ES-I3 (cell line): Measurements from ENCODE around the gene SDHB.

ENCODE experiments used
- H3K36me3 ChIP-seq: 2 replicates; pipeline ENCODE4 v1.6.1; 2013; ENCODE audit warnings: mild to moderate bottlenecking, low read length, control low read depth, moderate library complexity; ENCODE audit not compliant: insufficient read depth
- H3K4me1 ChIP-seq: 2 replicates; pipeline ENCODE4 v1.6.1; 2013; ENCODE audit warnings: mild to moderate bottlenecking, control low read depth, low read length; ENCODE audit not compliant: insufficient read depth
- H3K9ac ChIP-seq: 2 replicates; pipeline ENCODE4 v1.6.1; 2013; ENCODE audit warnings: low read depth, mild to moderate bottlenecking, low read length, moderate library complexity
- H3K9me3 ChIP-seq: 2 replicates; pipeline ENCODE4 v1.6.1; 2013; ENCODE audit warnings: mild to moderate bottlenecking, low read length, moderate library complexity; ENCODE audit not compliant: control insufficient read depth, insufficient read depth

SDHB gene

GRCh38 chr1:17045634-17046333, 8.0 kb downstream of the SDHB start:
- H3K9ac ChIP-seq: no peak overlapping the region
- no peaks in the 10 kb centered on the region for H3K4me1 ChIP-seq
- peaks cover 8% of the 10 kb centered on the region for H3K36me3 ChIP-seq
- no peaks in the 10 kb centered on the region for H3K9me3 ChIP-seq

- no peaks in the 10 kb centered on the region for H3K4me1 ChIP-seq
- no peak overlapping the region for H3K9ac ChIP-seq
- H3K9me3 ChIP-seq: no peaks in the 10 kb centered on the region
- H3K36me3 ChIP-seq: peaks cover 8% of the 10 kb centered on the region; the same call in 1 of the 2 replicates
Observed at GRCh38 chr1:17045150-17045549, 8.7 kb downstream of the SDHB start.

GRCh38 chr1:17043676-17044075, 10.2 kb downstream of the SDHB start:
- Histone ChIP-seq H3K9me3 (no peaks in the 10 kb centered on the region), H3K4me1 (no peaks in the 10 kb centered on the region), H3K9ac (no peak overlapping the region), H3K36me3 (peaks cover 12% of the 10 kb centered on the region; the same call in 1 of the 2 replicates)

GRCh38 chr1:17040135-17040534, 13.7 kb downstream of the SDHB start:
- Histone ChIP-seq H3K9ac (no peak overlapping the region), H3K4me1 (no peaks in the 10 kb centered on the region), H3K36me3 (peaks cover 12% of the 10 kb centered on the region; the same call in 1 of the 2 replicates), H3K9me3 (no peaks in the 10 kb centered on the region)

GRCh38 chr1:17039522-17039921, 14.3 kb downstream of the SDHB start:
- peaks cover 12% of the 10 kb centered on the region; the same call in 1 of the 2 replicates for H3K36me3 ChIP-seq
- H3K9me3 ChIP-seq: no peaks in the 10 kb centered on the region
- no peaks in the 10 kb centered on the region for H3K4me1 ChIP-seq
- H3K9ac ChIP-seq: no peak overlapping the region

GRCh38 chr1:17033481-17033880, 20.4 kb downstream of the SDHB start:
- Histone ChIP-seq H3K9ac (no peak overlapping the region), H3K36me3 (peaks cover 9% of the 10 kb centered on the region), H3K9me3 (no peaks in the 10 kb centered on the region), H3K4me1 (no peaks in the 10 kb centered on the region)

- H3K36me3 ChIP-seq: peaks cover 11% of the 10 kb centered on the region
- no peaks in the 10 kb centered on the region for H3K9me3 ChIP-seq
- H3K4me1 ChIP-seq: no peaks in the 10 kb centered on the region
- H3K9ac ChIP-seq: no peak overlapping the region
Observed at GRCh38 chr1:17032741-17033140, 21.1 kb downstream of the SDHB start.

- Histone ChIP-seq H3K9me3 (no peaks in the 10 kb centered on the region), H3K9ac (no peak overlapping the region), H3K36me3 (peaks cover 11% of the 10 kb centered on the region), H3K4me1 (no peaks in the 10 kb centered on the region)
Observed at GRCh38 chr1:17031436-17031835, 22.4 kb downstream of the SDHB start.

GRCh38 chr1:17030206-17030605, 23.6 kb downstream of the SDHB start:
- Histone ChIP-seq H3K9me3 (no peaks in the 10 kb centered on the region), H3K9ac (no peak overlapping the region), H3K36me3 (peaks cover 13% of the 10 kb centered on the region), H3K4me1 (no peaks in the 10 kb centered on the region)

- H3K36me3 ChIP-seq: peaks cover 17% of the 10 kb centered on the region
- no peaks in the 10 kb centered on the region for H3K9me3 ChIP-seq
- no peaks in the 10 kb centered on the region for H3K4me1 ChIP-seq
- no peak overlapping the region for H3K9ac ChIP-seq
Observed at GRCh38 chr1:17028662-17029188, 25.1 kb downstream of the SDHB start.

GRCh38 chr1:17027900-17028299, 25.9 kb downstream of the SDHB start:
- Histone ChIP-seq H3K9ac (no peak overlapping the region), H3K9me3 (no peaks in the 10 kb centered on the region), H3K36me3 (peaks cover 25% of the 10 kb centered on the region), H3K4me1 (no peaks in the 10 kb centered on the region)

- Histone ChIP-seq H3K9me3 (no peaks in the 10 kb centered on the region), H3K9ac (no peak overlapping the region), H3K4me1 (no peaks in the 10 kb centered on the region), H3K36me3 (peaks cover 29% of the 10 kb centered on the region)
Observed at GRCh38 chr1:17027403-17027802, 26.4 kb downstream of the SDHB start.

- Histone ChIP-seq H3K4me1 (no peaks in the 10 kb centered on the region), H3K9ac (no peak overlapping the region), H3K9me3 (no peaks in the 10 kb centered on the region), H3K36me3 (peaks cover 45% of the 10 kb centered on the region)
Observed at GRCh38 chr1:17024721-17025120, 29.1 kb downstream of the SDHB start.

- peaks cover 44% of the 10 kb centered on the region for H3K36me3 ChIP-seq
- no peaks in the 10 kb centered on the region for H3K9me3 ChIP-seq
- no peaks in the 10 kb centered on the region for H3K4me1 ChIP-seq
- H3K9ac ChIP-seq: no peak overlapping the region
Observed at GRCh38 chr1:17023573-17023972, 30.3 kb downstream of the SDHB start.

GRCh38 chr1:17023102-17023501, 30.7 kb downstream of the SDHB start:
- Histone ChIP-seq H3K36me3 (peaks cover 41% of the 10 kb centered on the region), H3K9me3 (no peaks in the 10 kb centered on the region), H3K4me1 (no peaks in the 10 kb centered on the region), H3K9ac (no peak overlapping the region)
